ENCODE results near the gene CRYZL1. TPM values are rescaled to one million over a fixed set of nuclear protein-coding genes. Genes with fewer than 3 reads are reported as not detected.
"Not testable (repeated sequence)": the region's sequence is repeated elsewhere in the genome, so short reads cannot be mapped to it uniquely, and the experiment has no call there.

The CRYZL1 gene
- total RNA-seq, 1 experiment from 2014 or later: 35.2 TPM

DNA sequence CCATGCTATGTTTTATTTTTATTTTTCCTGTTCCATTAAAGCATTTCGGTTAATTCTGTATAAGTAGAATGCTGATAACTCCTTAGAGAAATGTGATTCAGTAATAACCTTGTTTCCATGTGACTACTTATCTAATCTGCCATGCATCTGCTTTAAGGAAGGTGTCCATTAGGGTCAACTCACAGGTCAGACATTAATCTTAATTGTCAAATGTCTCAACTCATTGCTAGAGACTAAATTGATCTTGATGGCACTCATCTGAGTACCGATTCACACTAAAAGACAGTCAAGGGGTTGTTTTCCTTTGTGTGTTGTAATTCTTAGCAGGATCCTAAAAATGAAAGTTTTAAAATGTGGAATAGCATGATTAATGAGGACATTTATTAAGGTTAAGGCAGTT is 42.5 kb upstream of the CRYZL1 start:
- POLR2A ChIA-PET: interaction anchor here (1.0 to 4.9 kb wide), 13 partner anchors 8 to 231 kb away, joined by 3 to 42 read pairs (median 7); partner anchors contain the start of genes ATP5PO, CRYZL1 and ITSN1
- H3K27me3 Mint-ChIP-seq (ENCODE audit: insufficient read depth, unreplicated experiment): no peaks in the 10 kb centered on the region
- CTCF ChIA-PET: interaction anchor here (0.8 to 1.0 kb wide), 2 partner anchors 79 to 126 kb away, joined by 3 to 4 read pairs; no protein-coding TSS in a partner anchor
- no peak for DNase-seq (ENCODE audit: unreplicated experiment)
- H3K4me3 Mint-ChIP-seq (ENCODE audit: unreplicated experiment): peak overlapping the region; percentile 55
- H3K4me1 Mint-ChIP-seq (ENCODE audit: insufficient read depth, unreplicated experiment): peaks cover 44% of the 10 kb centered on the region
- peak overlapping the region; percentile 92 for H3K27ac Mint-ChIP-seq (ENCODE audit: low read depth, unreplicated experiment)
- intact Hi-C loops (cut with micrococcal nuclease): loop anchor here (2.0 kb wide), 1 partner anchor 39 kb away; no protein-coding TSS in a partner anchor
- H3K9me3 Mint-ChIP-seq (ENCODE audit: unreplicated experiment): no peaks in the 10 kb centered on the region
- no peaks in the 10 kb centered on the region for H3K36me3 Mint-ChIP-seq (ENCODE audit: insufficient read depth, unreplicated experiment)
- TF ChIP-seq, protein P1, sequence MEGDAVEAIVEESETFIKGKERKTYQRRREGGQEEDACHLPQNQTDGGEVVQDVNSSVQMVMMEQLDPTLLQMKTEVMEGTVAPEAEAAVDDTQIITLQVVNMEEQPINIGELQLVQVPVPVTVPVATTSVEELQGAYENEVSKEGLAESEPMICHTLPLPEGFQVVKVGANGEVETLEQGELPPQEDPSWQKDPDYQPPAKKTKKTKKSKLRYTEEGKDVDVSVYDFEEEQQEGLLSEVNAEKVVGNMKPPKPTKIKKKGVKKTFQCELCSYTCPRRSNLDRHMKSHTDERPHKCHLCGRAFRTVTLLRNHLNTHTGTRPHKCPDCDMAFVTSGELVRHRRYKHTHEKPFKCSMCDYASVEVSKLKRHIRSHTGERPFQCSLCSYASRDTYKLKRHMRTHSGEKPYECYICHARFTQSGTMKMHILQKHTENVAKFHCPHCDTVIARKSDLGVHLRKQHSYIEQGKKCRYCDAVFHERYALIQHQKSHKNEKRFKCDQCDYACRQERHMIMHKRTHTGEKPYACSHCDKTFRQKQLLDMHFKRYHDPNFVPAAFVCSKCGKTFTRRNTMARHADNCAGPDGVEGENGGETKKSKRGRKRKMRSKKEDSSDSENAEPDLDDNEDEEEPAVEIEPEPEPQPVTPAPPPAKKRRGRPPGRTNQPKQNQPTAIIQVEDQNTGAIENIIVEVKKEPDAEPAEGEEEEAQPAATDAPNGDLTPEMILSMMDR (IDR thresholded peaks at IDR 0.05; ENCODE audit: unreplicated experiment): no peak
- no TSS peak for BruUV-seq (replicated peaks)

DNA sequence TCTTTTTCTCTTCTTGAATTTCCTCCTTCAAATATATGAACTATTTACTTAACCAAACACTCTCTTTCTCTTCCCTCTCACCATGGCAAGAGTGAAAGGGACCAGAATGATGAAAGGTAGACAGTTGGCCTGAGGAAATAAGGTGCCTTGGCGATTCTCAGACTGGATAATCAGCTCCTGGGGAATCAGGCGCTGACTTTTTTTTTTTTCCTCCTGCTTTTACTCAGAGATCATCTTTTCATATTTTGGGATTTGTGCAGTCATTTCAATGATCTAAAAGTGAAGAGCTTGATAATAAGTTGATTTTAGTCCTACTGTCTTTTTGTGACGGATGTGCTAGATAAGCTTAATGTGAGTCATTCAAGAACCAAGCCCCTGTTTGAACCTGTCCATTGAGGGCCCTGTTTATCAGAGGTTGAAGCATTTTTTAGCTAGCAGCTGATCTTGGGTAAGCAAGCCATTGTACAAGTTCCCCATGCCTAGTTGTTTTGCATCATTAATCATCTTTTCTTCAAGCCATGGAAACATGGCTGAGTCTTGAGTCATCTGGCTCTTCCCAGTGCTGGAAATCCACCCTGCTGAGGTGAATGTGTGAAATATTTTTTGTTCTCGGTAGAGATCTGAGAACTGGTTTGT is 41.6 kb upstream of the CRYZL1 start:
- Mint-ChIP-seq H3K9me3 (ENCODE audit: unreplicated experiment) (no peaks in the 10 kb centered on the region), H3K4me3 (ENCODE audit: unreplicated experiment) (peak overlapping the region; percentile 55), H3K36me3 (ENCODE audit: insufficient read depth, unreplicated experiment) (no peaks in the 10 kb centered on the region), H3K27ac (ENCODE audit: low read depth, unreplicated experiment) (peak overlapping the region; percentile 92), H3K4me1 (ENCODE audit: insufficient read depth, unreplicated experiment) (peaks cover 39% of the 10 kb centered on the region), H3K27me3 (ENCODE audit: insufficient read depth, unreplicated experiment) (no peaks in the 10 kb centered on the region)
- TF ChIP-seq, protein P1 (IDR thresholded peaks at IDR 0.05; ENCODE audit: unreplicated experiment): no peak
- peak; percentile 90 for DNase-seq (ENCODE audit: unreplicated experiment)
- ChIA-PET POLR2A (interaction anchor here (0.6 to 4.9 kb wide), 12 partner anchors 17 to 232 kb away, joined by 3 to 42 read pairs (median 6); partner anchors contain the start of genes ATP5PO and CRYZL1), CTCF (interaction anchor here (1.0 kb wide), 1 partner anchor 127 kb away, joined by 3 read pairs; no protein-coding TSS in a partner anchor)
- intact Hi-C loops (cut with micrococcal nuclease): no loop called here
- BruUV-seq (replicated peaks): no TSS peak

DNA sequence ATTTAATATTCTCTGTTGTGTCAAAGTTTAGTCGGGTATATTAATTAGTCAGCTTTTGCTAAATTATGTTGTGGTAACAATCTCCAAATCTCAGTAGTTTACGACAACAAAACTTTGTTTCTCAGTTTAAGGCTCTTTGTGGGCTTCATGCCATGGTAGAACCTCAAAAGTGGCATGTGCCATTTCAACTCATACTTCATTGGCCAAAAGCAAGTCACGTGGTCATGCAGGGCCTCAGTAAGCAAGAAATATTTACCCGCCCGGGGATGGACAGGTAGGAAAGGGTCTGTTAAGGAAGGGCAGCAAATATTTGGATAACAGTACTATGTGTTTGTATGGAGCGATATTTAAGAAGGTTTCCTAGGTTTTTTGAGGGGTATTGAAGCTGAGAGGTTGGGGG is 39.3 kb upstream of the CRYZL1 start:
- DNase-seq (ENCODE audit: unreplicated experiment): no peak
- H3K27me3 Mint-ChIP-seq (ENCODE audit: insufficient read depth, unreplicated experiment): no peaks in the 10 kb centered on the region
- TF ChIP-seq, protein P1 (IDR thresholded peaks at IDR 0.05; ENCODE audit: unreplicated experiment): no peak
- ChIA-PET POLR2A (interaction anchor here (0.6 to 1.3 kb wide), 2 partner anchors 75 to 78 kb away, joined by 3 read pairs; no protein-coding TSS in a partner anchor), CTCF (interaction anchor here (0.6 kb wide), 1 partner anchor 36 kb away, joined by 3 read pairs; no protein-coding TSS in a partner anchor)
- BruUV-seq (replicated peaks): no TSS peak
- intact Hi-C loops (cut with micrococcal nuclease): no loop called here
- no peak overlapping the region for H3K27ac Mint-ChIP-seq (ENCODE audit: low read depth, unreplicated experiment)
- peaks cover 29% of the 10 kb centered on the region for H3K4me1 Mint-ChIP-seq (ENCODE audit: insufficient read depth, unreplicated experiment)
- H3K4me3 Mint-ChIP-seq (ENCODE audit: unreplicated experiment): no peak overlapping the region
- H3K36me3 Mint-ChIP-seq (ENCODE audit: insufficient read depth, unreplicated experiment): no peaks in the 10 kb centered on the region
- no peaks in the 10 kb centered on the region for H3K9me3 Mint-ChIP-seq (ENCODE audit: unreplicated experiment)

DNA sequence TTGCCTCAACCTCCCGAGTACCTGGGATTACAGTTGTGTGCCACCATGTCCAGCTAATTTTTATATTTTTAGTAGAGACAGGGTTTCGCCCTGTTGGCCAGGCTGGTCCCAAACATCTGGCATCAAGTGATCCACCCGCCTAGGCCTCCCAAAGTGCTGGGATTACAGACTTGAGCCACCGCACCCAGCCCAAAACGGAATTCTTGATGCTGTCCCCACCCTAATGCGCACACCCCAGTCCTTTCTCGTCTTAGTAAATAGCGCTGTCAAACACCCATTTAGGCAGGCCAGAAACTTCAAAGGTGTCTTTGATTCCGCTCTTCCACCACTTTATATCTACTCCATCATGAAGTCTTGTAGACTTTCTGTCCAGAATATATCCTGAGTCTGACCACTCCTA is 35.9 kb upstream of the CRYZL1 start:
- no peak for DNase-seq (ENCODE audit: unreplicated experiment)
- TF ChIP-seq, protein P1 (IDR thresholded peaks at IDR 0.05; ENCODE audit: unreplicated experiment): no peak
- Mint-ChIP-seq H3K4me1 (ENCODE audit: insufficient read depth, unreplicated experiment) (peaks cover 6% of the 10 kb centered on the region), H3K4me3 (ENCODE audit: unreplicated experiment) (no peak overlapping the region), H3K9me3 (ENCODE audit: unreplicated experiment) (no peaks in the 10 kb centered on the region), H3K36me3 (ENCODE audit: insufficient read depth, unreplicated experiment) (peaks cover 6% of the 10 kb centered on the region), H3K27me3 (ENCODE audit: insufficient read depth, unreplicated experiment) (no peaks in the 10 kb centered on the region), H3K27ac (ENCODE audit: low read depth, unreplicated experiment) (no peak overlapping the region)
- intact Hi-C loops (cut with micrococcal nuclease): no loop called here
- ChIA-PET CTCF (interaction anchor here (0.7 kb wide), 1 partner anchor 78 kb away, joined by 3 read pairs; no protein-coding TSS in a partner anchor), POLR2A (no interaction called here)
- no TSS peak for BruUV-seq (replicated peaks)

DNA sequence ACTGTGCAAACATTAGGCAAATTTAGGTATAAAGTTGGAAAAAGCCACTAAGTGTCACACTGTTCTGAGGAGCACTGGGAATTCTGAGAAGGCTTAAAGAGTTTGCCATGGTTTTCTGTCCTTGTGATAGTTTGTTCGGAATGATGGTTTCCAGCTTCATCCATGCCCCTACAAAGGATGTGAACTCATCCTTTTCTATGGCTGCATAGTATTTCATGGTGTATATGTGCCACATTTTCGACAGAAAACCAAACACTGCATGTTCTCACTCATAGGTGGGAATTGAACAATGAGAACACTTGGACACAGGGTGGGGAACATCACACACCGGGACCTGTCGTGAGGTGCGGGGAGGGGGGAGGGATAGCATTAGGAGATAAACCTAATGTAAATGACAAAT is 35.1 kb upstream of the CRYZL1 start:
- intact Hi-C loops (cut with micrococcal nuclease); H3K27me3 Mint-ChIP-seq (ENCODE audit: insufficient read depth, unreplicated experiment); H3K9me3 Mint-ChIP-seq (ENCODE audit: unreplicated experiment); H3K4me1 Mint-ChIP-seq (ENCODE audit: insufficient read depth, unreplicated experiment); POLR2A ChIA-PET; DNase-seq (ENCODE audit: unreplicated experiment); H3K4me3 Mint-ChIP-seq (ENCODE audit: unreplicated experiment); H3K36me3 Mint-ChIP-seq (ENCODE audit: insufficient read depth, unreplicated experiment); H3K27ac Mint-ChIP-seq (ENCODE audit: low read depth, unreplicated experiment); BruUV-seq (replicated peaks): not testable (repeated sequence)
- CTCF ChIA-PET: interaction anchor here (0.6 kb wide), 1 partner anchor 21 kb away, joined by 4 read pairs; no protein-coding TSS in a partner anchor
